ENCODE measurements around the gene ACTA2.

Gene ACTA2

DNA sequence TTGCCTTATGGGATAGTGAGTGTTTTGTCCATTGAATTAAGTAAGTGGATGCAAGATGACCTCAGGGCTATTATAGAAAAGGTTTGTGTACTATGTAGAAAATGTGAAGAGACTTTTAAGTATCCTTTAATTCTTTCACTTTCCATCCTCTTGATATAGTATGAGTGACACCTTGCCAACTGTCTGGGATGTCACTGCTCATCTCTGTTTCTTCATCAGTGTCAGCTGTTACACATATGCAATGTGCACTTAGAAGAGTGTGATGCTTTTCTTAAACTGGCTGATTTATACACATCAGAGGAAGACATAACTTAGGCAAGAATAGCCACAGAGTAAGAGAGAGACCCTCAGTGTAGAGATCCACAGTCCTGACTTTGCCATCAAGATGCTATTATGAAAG is 8.7 kb upstream of the ACTA2 start:
- no peak for TF ChIP-seq EZH2phosphoT487 (conservative IDR thresholded peaks at IDR 0.05; ENCODE audit: low read length)
- TF ChIP-seq CTCF (IDR thresholded peaks at IDR 0.05; ENCODE audit: insufficient read depth, low read length, poor library complexity, severe bottlenecking), result no peak
- H3K9ac ChIP-seq (ENCODE audit: low read length), result no peak overlapping the region
- H3K27me3 ChIP-seq (ENCODE audit: low read length), result no peaks in the 10 kb centered on the region
- no peaks in the 10 kb centered on the region for H3K9me2 ChIP-seq (replicated peaks; ENCODE audit: insufficient read depth, low read length)
- H3K4me3 ChIP-seq (ENCODE audit: insufficient read depth, low read length, poor library complexity, severe bottlenecking), result no peak overlapping the region
- no peaks in the 10 kb centered on the region for H3K79me2 ChIP-seq (ENCODE audit: insufficient read depth, low read length)
- H3K36me3 ChIP-seq (ENCODE audit: low read length), result no peaks in the 10 kb centered on the region
- H3F3A ChIP-seq (ENCODE audit: insufficient read depth), result no peaks in the 10 kb centered on the region
- H3K4me2 ChIP-seq (ENCODE audit: low read depth, low read length, poor library complexity, severe bottlenecking), result no peak overlapping the region
- no peaks in the 10 kb centered on the region for H3K9me3 ChIP-seq (ENCODE audit: insufficient read depth, low read length)
- H4K20me1 ChIP-seq (ENCODE audit: low read depth, low read length), result no peaks in the 10 kb centered on the region
- H3K27ac ChIP-seq (ENCODE audit: low read depth, low read length), result no peak overlapping the region
- no peak overlapping the region for H2AFZ ChIP-seq (ENCODE audit: low read depth, low read length, severe bottlenecking)

- H3K9me2 ChIP-seq (replicated peaks; ENCODE audit: insufficient read depth, low read length), result no peaks in the 10 kb centered on the region
- H3K36me3 ChIP-seq (ENCODE audit: low read length), result no peaks in the 10 kb centered on the region
- no peaks in the 10 kb centered on the region for H3K79me2 ChIP-seq (ENCODE audit: insufficient read depth, low read length)
- no peak overlapping the region for H3K9ac ChIP-seq (ENCODE audit: low read length)
- no peak overlapping the region for H3K4me3 ChIP-seq (ENCODE audit: insufficient read depth, low read length, poor library complexity, severe bottlenecking)
- no peak overlapping the region for H2AFZ ChIP-seq (ENCODE audit: low read depth, low read length, severe bottlenecking)
- H4K20me1 ChIP-seq (ENCODE audit: low read depth, low read length), result no peaks in the 10 kb centered on the region
- no peaks in the 10 kb centered on the region for H3F3A ChIP-seq (ENCODE audit: insufficient read depth)
- no peak overlapping the region for H3K27ac ChIP-seq (ENCODE audit: low read depth, low read length)
- TF ChIP-seq CTCF (IDR thresholded peaks at IDR 0.05; ENCODE audit: insufficient read depth, low read length, poor library complexity, severe bottlenecking) (no peak), EZH2phosphoT487 (conservative IDR thresholded peaks at IDR 0.05; ENCODE audit: low read length) (no peak)
- no peak overlapping the region for H3K4me2 ChIP-seq (ENCODE audit: low read depth, low read length, poor library complexity, severe bottlenecking)
- no peaks in the 10 kb centered on the region for H3K9me3 ChIP-seq (ENCODE audit: insufficient read depth, low read length)
- no peaks in the 10 kb centered on the region for H3K27me3 ChIP-seq (ENCODE audit: low read length)
Observed at GRCh38 chr10:88960802-88961201, 8.2 kb upstream of the ACTA2 start.

DNA sequence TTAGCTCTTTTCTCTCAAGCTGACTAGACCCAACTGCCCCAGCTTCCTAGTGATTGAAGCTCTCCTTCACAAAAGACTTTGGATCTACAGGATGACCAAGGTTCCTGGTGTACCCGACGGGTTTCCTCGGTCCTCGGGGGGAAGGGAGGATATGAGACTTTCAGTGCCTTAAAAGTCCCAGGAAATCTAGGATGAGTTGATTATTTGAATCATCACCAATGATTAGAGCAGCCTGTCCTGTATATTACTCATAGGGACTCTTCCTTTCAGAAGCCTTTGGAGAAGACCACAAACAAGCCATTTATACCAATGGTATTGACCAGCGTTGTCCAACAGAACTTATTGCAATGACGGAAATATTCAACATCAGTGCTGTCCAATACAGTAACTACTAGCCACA is 6.1 kb upstream of the ACTA2 start:
- H3K9ac ChIP-seq (ENCODE audit: low read length), result no peak overlapping the region
- no peaks in the 10 kb centered on the region for H3K36me3 ChIP-seq (ENCODE audit: low read length)
- no peak overlapping the region for H3K27ac ChIP-seq (ENCODE audit: low read depth, low read length)
- no peaks in the 10 kb centered on the region for H3K79me2 ChIP-seq (ENCODE audit: insufficient read depth, low read length)
- no peak overlapping the region for H3K4me3 ChIP-seq (ENCODE audit: insufficient read depth, low read length, poor library complexity, severe bottlenecking)
- no peak overlapping the region for H3K4me2 ChIP-seq (ENCODE audit: low read depth, low read length, poor library complexity, severe bottlenecking)
- TF ChIP-seq CTCF (IDR thresholded peaks at IDR 0.05; ENCODE audit: insufficient read depth, low read length, poor library complexity, severe bottlenecking) (no peak), EZH2phosphoT487 (conservative IDR thresholded peaks at IDR 0.05; ENCODE audit: low read length) (no peak)
- H3F3A ChIP-seq (ENCODE audit: insufficient read depth), result no peaks in the 10 kb centered on the region
- H3K9me3 ChIP-seq (ENCODE audit: insufficient read depth, low read length), result no peaks in the 10 kb centered on the region
- H2AFZ ChIP-seq (ENCODE audit: low read depth, low read length, severe bottlenecking), result no peak overlapping the region
- H4K20me1 ChIP-seq (ENCODE audit: low read depth, low read length), result no peaks in the 10 kb centered on the region
- no peaks in the 10 kb centered on the region for H3K27me3 ChIP-seq (ENCODE audit: low read length)
- H3K9me2 ChIP-seq (replicated peaks; ENCODE audit: insufficient read depth, low read length), result no peaks in the 10 kb centered on the region

DNA sequence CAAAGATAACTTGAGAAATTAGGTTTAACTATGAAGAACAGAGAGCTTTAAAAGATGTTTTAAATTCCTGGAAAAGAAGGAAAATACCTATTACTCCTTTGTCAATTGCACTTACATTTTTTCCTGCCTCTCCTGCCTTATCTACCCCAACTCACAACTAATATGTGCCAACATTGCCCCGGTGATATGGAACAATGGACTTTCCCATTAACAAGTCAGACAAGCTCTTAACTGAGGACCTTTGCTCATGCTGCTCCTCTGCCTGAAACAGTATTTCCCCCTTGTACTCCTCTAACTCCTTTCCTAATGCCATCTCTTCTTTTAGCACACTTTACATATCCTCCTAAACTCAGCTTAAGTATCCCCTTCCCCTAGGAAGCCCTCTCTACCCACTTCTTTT is 4.8 kb upstream of the ACTA2 start:
- Histone ChIP-seq H3K4me2 (ENCODE audit: low read depth, low read length, poor library complexity, severe bottlenecking) (no peak overlapping the region), H2AFZ (ENCODE audit: low read depth, low read length, severe bottlenecking) (no peak overlapping the region), H4K20me1 (ENCODE audit: low read depth, low read length) (no peaks in the 10 kb centered on the region), H3K4me3 (ENCODE audit: insufficient read depth, low read length, poor library complexity, severe bottlenecking) (no peak overlapping the region), H3K9me3 (ENCODE audit: insufficient read depth, low read length) (no peaks in the 10 kb centered on the region), H3K9ac (ENCODE audit: low read length) (no peak overlapping the region), H3K36me3 (ENCODE audit: low read length) (no peaks in the 10 kb centered on the region), H3K9me2 (replicated peaks; ENCODE audit: insufficient read depth, low read length) (no peaks in the 10 kb centered on the region), H3K27ac (ENCODE audit: low read depth, low read length) (no peak overlapping the region), H3F3A (ENCODE audit: insufficient read depth) (no peaks in the 10 kb centered on the region), H3K27me3 (ENCODE audit: low read length) (no peaks in the 10 kb centered on the region), H3K79me2 (ENCODE audit: insufficient read depth, low read length) (no peaks in the 10 kb centered on the region)
- TF ChIP-seq EZH2phosphoT487 (conservative IDR thresholded peaks at IDR 0.05; ENCODE audit: low read length), result no peak
- TF ChIP-seq CTCF (IDR thresholded peaks at IDR 0.05; ENCODE audit: insufficient read depth, low read length, poor library complexity, severe bottlenecking), result no peak
